ENCODE measurements around the gene LDLRAD4.
"Not testable (repeated sequence)": the region's sequence is repeated elsewhere in the genome, so short reads cannot be mapped to it uniquely, and the experiment has no call there.

DNA sequence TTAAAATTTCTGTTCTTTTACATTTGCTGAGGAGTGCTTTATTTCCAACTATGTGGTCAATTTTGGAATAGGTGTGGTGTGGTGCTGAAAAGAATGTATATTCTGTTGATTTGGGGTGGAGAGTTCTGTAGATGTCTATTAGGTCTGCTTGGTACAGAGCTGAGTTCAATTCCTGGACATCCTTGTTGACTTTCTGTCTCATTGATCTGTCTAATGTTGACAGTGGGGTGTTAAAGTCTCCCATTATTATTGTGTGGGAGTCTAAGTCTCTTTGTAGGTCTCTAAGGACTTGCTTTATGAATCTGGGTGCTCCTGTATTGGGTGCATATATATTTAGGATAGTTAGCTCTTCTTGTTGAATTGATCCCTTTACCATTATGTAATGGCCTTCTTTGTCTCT lies 127.9 kb downstream of the LDLRAD4 start:
- TF ChIP-seq POU6F1 (CRISPR knock-in tag; IDR thresholded peaks at IDR 0.05; ENCODE audit: borderline replicate concordance, low read depth); ZFP3 (CRISPR knock-in tag; IDR thresholded peaks at IDR 0.05); ZNF565 (CRISPR knock-in tag; conservative IDR thresholded peaks at IDR 0.05; ENCODE audit: low read depth); TOX (CRISPR knock-in tag; IDR thresholded peaks at IDR 0.05; ENCODE audit: borderline replicate concordance); BACH2 (CRISPR knock-in tag; IDR thresholded peaks at IDR 0.05; ENCODE audit: borderline replicate concordance); TSHZ2 (CRISPR knock-in tag; IDR thresholded peaks at IDR 0.05); TCF4 (CRISPR knock-in tag; IDR thresholded peaks at IDR 0.05; ENCODE audit: borderline replicate concordance); RARB (CRISPR knock-in tag; IDR thresholded peaks at IDR 0.05); SNAI2 (CRISPR knock-in tag; IDR thresholded peaks at IDR 0.05): not testable (repeated sequence)
- TF ChIP-seq, protein P1, sequence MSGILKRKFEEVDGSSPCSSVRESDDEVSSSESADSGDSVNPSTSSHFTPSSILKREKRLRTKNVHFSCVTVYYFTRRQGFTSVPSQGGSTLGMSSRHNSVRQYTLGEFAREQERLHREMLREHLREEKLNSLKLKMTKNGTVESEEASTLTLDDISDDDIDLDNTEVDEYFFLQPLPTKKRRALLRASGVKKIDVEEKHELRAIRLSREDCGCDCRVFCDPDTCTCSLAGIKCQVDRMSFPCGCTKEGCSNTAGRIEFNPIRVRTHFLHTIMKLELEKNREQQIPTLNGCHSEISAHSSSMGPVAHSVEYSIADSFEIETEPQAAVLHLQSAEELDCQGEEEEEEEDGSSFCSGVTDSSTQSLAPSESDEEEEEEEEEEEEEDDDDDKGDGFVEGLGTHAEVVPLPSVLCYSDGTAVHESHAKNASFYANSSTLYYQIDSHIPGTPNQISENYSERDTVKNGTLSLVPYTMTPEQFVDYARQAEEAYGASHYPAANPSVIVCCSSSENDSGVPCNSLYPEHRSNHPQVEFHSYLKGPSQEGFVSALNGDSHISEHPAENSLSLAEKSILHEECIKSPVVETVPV (CRISPR knock-in tag; IDR thresholded peaks at IDR 0.05), result not testable (repeated sequence)
- TF ChIP-seq, protein P2, sequence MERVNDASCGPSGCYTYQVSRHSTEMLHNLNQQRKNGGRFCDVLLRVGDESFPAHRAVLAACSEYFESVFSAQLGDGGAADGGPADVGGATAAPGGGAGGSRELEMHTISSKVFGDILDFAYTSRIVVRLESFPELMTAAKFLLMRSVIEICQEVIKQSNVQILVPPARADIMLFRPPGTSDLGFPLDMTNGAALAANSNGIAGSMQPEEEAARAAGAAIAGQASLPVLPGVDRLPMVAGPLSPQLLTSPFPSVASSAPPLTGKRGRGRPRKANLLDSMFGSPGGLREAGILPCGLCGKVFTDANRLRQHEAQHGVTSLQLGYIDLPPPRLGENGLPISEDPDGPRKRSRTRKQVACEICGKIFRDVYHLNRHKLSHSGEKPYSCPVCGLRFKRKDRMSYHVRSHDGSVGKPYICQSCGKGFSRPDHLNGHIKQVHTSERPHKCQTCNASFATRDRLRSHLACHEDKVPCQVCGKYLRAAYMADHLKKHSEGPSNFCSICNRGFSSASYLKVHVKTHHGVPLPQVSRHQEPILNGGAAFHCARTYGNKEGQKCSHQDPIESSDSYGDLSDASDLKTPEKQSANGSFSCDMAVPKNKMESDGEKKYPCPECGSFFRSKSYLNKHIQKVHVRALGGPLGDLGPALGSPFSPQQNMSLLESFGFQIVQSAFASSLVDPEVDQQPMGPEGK (CRISPR knock-in tag; IDR thresholded peaks at IDR 0.05; ENCODE audit: borderline replicate concordance), result not testable (repeated sequence)

Data from SK-N-SH treated with all-trans-retinoic acid at 6 μM for 48 hours (cell line).